ELF-1 (cell line): ENCODE measurements around the gene VRK1.

Source experiments
- DNase-seq: peaks from one replicate; pipeline ENCODE4 v3.0.0-alpha.2; 2016; ENCODE audit warnings: low read depth, low spot score

VRK1 gene

GRCh38 chr14:96824283-96824682 is 27.1 kb downstream of the VRK1 start:
- DNase-seq: no peak

DNA sequence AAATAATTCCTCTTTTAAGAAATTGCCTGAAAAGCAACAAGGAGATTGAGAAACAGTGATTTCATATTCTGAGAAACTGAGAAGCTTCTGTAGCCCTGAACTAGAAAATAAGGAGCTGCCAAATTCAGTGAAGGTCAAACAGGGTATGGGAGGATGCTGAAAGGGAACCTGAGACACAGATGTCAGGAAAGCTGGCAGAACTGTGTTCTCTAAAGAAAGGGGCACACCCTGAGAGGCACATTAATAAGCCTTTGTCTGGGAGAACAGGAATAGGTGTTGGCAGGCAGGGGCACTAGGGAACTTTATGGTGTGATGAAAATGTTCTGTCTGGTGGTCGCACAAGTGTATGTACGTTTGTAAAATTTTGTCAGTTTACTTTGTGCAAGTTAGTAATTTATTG is 29.6 kb downstream of the VRK1 start:
- DNase-seq: no peak

GRCh38 chr14:96827290-96827689 is 30.1 kb downstream of the VRK1 start:
- no peak for DNase-seq

GRCh38 chr14:96829791-96830190 is 32.6 kb downstream of the VRK1 start:
- no peak for DNase-seq

DNA sequence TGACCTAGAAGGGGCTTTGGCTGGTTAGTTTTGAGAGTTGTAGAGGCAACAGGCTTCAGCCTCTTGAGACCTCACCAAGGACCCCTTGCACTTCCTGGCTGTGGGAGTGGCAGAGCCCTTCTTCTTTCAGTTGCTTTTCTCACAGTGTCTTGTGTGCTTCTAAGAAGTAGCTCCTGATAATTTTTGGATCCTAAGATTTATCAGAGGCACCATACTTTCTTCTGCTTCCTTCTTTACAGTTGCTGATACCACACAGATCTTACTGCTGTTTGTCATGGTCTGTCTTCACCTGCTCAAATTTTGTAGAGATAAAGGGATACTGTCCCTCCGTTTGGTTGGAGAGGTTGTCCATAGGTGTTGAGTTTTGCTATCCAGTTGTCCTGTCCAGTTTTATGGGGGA is 33.8 kb downstream of the VRK1 start:
- no peak for DNase-seq

GRCh38 chr14:96832351-96832750 is 35.2 kb downstream of the VRK1 start:
- DNase-seq: no peak

DNA sequence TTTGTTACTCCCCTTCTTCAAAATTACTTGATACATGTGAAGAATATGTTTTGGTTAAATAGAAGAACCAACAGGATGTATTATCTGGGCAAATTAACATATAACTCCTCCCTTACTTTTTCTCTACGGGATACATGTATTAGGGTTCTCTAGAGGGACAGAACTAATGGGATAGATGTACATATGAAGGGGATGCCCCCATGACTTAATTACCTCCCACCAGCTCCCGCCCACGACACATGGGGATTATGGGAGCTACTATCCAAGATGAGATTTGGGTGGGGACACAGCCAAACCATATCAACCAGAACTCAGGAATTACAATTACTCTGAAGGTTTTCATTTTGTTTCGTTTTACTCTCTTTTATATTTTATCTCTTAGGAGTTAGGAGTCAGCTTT is 41.3 kb downstream of the VRK1 start:
- no peak for DNase-seq

- DNase-seq: no peak
Measured at GRCh38 chr14:96839251-96839650, 42.1 kb downstream of the VRK1 start.

DNA sequence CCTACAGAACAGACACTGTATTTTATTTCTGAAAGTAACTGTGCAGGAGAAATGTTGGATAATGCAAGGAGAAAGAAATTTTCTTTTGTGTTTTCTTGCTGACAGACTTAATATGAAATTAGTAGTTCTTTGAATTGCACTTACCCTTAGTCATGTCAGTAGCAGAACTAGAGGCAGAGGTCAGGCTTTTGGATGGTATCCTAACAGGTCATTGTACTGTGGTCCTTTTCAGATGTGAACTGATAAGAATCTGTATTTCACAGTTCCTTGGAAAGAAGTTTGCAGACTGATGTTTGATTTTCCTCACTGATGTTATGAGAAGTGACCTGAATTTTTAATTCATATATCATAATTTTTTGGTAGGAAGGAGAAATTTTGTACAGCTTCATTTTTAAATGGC is 46.0 kb downstream of the VRK1 start:
- DNase-seq: no peak

DNA sequence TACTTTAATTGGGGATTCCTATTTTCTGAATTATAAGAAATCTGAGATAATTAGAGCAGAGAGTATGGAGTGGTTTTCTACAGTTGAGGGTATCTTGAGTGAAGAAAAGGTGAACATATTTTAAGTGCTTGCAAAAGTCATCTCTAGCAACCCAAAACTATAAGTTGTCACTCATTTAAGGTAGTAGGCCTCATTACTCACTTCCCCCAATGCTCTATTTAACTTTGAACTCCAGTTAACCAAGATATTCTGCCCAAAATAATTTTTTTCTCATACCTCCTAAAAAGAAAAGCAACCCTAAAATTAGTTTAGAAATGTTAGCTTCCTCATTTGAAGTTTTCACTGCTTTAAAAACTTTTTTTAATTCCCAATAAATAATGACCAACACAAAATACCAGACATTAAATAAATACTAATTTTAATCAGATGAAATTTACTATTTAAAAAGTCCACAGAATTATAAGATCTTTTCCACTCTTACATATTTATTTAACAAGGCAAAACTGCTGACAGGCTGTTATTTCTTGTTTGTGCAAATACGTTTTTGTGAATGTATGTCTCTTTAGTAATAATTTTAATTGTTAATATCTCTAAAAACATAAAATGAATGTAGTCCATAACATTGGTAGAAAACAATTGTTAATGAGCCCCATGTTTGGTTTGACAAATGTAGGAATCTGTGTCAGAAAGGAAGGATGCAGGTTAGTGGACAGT is 47.8 kb downstream of the VRK1 start:
- DNase-seq: no peak

- no peak for DNase-seq
Measured at GRCh38 chr14:96847451-96847850, 50.3 kb downstream of the VRK1 start.

DNA sequence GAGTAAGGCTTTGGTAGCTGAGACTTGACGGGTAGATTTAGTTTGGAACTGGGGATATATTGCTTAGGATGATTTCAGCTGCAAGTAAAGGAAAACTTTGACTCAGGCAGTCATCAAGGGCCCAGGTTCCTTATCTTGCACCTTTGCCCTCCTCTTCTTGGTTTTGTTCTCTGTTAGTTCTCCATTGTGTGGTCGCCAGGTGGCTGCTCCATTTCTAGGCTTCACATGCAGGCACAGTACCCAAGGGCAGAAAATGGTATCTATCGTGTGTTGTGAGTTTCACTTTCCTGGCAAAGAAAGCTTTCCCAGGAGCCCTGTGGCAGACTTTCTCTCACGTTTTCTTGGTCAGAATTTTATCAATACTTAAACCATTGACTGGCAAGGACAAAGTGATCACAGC is 50.8 kb downstream of the VRK1 start:
- DNase-seq: no peak

DNA sequence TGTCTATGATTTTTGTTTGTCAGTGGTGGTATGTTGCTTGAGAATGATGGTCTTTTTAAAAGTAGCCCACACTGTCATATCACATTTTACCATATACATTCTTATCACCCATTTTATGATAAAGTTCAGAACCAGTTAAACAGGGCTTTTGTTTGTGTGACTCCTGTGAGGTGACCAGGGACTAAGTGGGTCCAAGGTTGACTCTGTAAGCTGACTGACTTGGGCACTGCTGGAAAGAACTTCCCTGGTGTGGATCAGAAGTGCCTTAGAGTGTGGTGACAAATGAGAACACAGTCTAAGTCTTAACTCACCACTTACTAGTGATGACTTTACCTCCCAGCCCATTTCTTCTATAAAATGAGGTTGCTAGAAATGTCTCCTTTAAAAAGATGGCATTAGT is 52.6 kb downstream of the VRK1 start:
- no peak for DNase-seq

- no peak for DNase-seq
Measured at GRCh38 chr14:96851694-96852381, 54.7 kb downstream of the VRK1 start.

DNA sequence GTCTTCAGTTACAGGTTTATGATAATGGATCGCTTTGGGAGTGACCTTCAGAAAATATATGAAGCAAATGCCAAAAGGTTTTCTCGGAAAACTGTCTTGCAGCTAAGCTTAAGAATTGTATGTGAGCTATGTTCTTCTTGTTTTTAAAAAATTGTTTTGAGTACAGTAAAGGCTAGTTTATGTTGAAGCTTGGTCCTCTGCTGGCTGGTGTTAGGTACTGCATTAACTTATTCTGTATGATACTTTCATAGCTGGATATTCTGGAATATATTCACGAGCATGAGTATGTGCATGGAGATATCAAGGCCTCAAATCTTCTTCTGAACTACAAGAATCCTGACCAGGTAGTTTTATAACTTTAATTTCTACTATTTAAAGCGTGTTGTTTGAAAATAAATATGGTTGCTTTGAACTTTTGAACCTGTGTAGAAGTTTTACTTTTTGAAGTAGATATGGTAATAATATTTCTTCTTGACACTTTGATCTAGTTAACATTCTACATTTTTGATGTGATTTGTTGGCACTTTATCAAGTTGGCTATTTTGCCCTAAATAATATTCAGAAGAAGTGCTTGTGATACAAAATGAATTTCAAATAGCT is 55.7 kb downstream of the VRK1 start:
- DNase-seq: no peak

DNA sequence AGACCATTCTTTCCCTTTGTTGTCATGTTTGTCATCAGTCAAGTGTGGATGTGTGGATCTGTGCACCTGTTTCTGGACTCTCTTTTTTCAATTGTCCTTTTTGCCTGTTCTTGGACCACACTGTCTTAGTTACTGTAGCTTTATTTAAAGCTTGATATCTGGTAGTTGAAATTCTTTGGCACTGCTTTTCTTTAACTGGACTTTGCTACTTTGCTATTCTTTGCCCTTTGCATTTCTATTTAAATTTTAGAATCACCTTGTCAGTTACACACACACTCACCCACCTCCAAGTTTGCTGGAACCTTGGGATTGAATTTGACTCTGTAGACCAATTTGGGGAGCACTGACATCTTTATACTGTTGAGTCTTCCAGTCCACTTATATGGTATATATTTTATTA is 61.5 kb downstream of the VRK1 start:
- DNase-seq: no peak

- DNase-seq: peak; percentile 15
Measured at GRCh38 chr14:96861568-96862310, 64.6 kb downstream of the VRK1 start.

DNA sequence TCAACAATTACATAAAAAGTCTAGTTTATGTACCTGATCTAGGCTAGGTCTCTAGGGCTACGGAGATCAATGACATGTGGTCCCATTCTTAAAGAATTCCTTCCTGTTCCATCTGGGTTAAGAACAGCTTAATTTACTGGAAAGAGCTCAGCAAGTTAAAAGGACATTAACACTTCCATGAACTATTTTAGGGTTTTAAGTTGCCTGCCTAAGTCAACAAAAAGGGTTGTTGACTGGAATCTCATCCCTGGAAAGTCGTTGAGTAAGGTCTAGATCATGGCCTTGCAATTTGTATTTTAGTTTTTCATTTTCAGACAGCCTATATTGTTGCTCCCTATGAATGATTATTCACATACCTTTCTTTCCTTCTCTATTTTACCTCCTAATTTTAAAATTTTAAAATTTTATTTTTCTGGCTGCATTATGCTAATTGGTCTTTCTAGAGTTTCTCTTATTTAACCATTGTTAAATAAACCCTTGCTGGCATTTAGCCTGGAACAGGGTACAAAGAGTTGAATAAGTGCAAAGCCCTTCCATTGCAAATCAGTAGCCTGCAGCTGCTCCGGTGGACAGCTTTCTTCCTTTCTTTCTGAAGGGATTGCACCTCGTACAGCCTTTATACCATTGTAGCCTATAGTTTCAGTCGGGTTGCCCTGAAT is 66.3 kb downstream of the VRK1 start:
- DNase-seq: no peak

GRCh38 chr14:96863986-96864330 is 66.8 kb downstream of the VRK1 start:
- DNase-seq: no peak

- no peak for DNase-seq
Measured at GRCh38 chr14:96867634-96868033, 70.5 kb downstream of the VRK1 start.

DNA sequence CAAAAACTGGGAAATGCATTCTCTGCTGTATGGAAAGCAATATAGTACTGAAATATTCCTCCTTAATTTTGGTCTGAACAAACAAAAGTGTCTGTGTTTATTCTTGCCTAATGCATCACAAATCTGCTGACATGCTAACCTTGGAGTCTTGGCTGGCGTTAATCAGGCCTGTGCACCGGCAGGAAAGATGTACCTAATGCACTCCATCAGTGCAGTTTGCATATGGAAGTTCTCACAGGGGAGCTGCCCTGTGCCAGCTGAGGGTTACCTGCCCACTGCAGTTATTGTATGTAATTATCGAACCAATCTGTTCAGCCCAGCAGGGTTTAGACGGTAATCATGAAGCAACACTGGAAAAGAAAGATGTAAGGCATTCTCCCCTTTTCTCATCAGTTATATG is 76.9 kb downstream of the VRK1 start:
- DNase-seq: no peak

DNA sequence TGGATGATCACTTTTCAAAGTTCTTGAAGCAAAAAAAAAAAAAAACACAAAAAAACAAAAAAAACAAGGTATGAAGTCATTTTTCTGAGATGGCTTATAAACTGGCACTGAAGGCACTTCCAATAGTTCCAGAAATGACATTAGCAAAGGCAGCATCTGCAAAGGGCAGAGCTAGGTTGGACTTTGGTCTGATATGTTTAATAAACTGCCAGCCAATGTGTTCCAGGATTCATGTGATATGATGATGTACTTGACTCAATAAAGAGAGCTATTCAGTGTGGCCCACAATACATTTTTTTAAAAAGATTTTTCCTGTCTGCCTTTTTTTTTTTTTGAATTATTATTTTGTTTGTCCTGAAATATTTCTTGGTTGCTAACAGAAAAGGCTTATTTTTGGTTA is 79.6 kb downstream of the VRK1 start:
- no peak for DNase-seq
